A549 (cell line): ENCODE data around the gene SAP130. TPM values are rescaled to one million over a fixed set of nuclear protein-coding genes. Genes with fewer than 3 reads are reported as not detected.
A peak's percentile ranks its signal among the peaks of the same experiment; 100 is the strongest.

Source experiments
- ATAC-seq, 2 experiments: fragments of 200-7000 bp in 1 of 2; fragments of >200 bp in 1 of 2; cut with Nextera tagmentation in 1 of 2; cut with Tn5 transposase in 1 of 2; 3 replicates each; pipeline versions ENCODE4 v1.8.0 to v1.9.1; 2018 to 2020; ENCODE audit warnings: mild to moderate bottlenecking in 1 of 2, moderate library complexity in 1 of 2
- CTCF ChIA-PET: fragments of 300-600 bp; sonication (Branson Sonifier 250); formaldehyde crosslinking; extraction: SDS; loops from one replicate; lab custom pipeline; 2021; ENCODE audit warnings: antibody characterized with exemption, inconsistent platforms; lab: Yijun Ruan, JAX
- POLR2A ChIA-PET: fragments of 350-600 bp; formaldehyde crosslinking; extraction: SDS; loops from one replicate; lab custom pipeline; 2021; ENCODE audit warnings: antibody characterized with exemption, inconsistent platforms; lab: Yijun Ruan, JAX
- DNase-seq, 2 experiments: peaks; one replicate each; pipeline versions ENCODE4 v3.0.0 to v3.0.0-alpha.2; 2011 to 2016; ENCODE audit warnings: low read depth in 1 of 2, low spot score in 1 of 2
- FAIRE-seq: peaks from 2 replicates; lab custom pipeline; 2011; peaks lifted over from hg19 to GRCh38; lab: Jason Lieb, UNC
- H3K27ac ChIP-seq, 2 experiments: fragments of >200 bp; sonication (Bioruptor Twin); formaldehyde crosslinking; 3 replicates each; pipeline ENCODE4 v1.5.1; 2016 to 2017
- H3K4me1 ChIP-seq: fragments of >200 bp; sonication (Bioruptor Twin); formaldehyde crosslinking; 3 replicates; pipeline ENCODE4 v1.6.1; 2016
- H3K4me2 ChIP-seq: fragments of >200 bp; sonication (Bioruptor Twin); formaldehyde crosslinking; 3 replicates; pipeline ENCODE4 v1.6.1; 2016
- H3K4me3 ChIP-seq: fragments of >200 bp; sonication (Bioruptor Twin); formaldehyde crosslinking; 3 replicates; pipeline ENCODE4 v1.5.1; 2016
- H3K9me3 ChIP-seq: fragments of >200 bp; sonication (Bioruptor Twin); formaldehyde crosslinking; 3 replicates; pipeline ENCODE4 v1.6.1; 2016
- BHLHE40 ChIP-seq: IDR thresholded peaks from 2 replicates; pipeline ENCODE4 v1.6.1; 2012; ENCODE audit warnings: low read depth, low read length, inconsistent platforms
- CHD4 ChIP-seq: fragments of 200-600 bp; sonication (generic); IDR thresholded peaks from 2 replicates; pipeline ENCODE4 v1.6.1; 2016; ENCODE audit warnings: antibody characterized with exemption, mild to moderate bottlenecking, borderline replicate concordance
- ESRRA ChIP-seq: fragments of 150-350 bp; IDR thresholded peaks from 2 replicates; pipeline ENCODE4 v1.6.1; 2014; ENCODE audit warnings: mild to moderate bottlenecking, low read length, borderline replicate concordance
- FOSB ChIP-seq: fragments of 250-450 bp; sonication (Bioruptor Pico); IDR thresholded peaks from 2 replicates; pipeline ENCODE4 v1.5.0; 2020; ENCODE audit warnings: mild to moderate bottlenecking, moderate library complexity
- FOXS1 ChIP-seq: fragments of 250-450 bp; sonication (Bioruptor Pico); IDR thresholded peaks from 2 replicates; pipeline ENCODE4 v1.5.0; 2020; ENCODE audit warnings: mild to moderate bottlenecking, moderate library complexity
- GATA3 ChIP-seq: IDR thresholded peaks from 2 replicates; pipeline ENCODE4 v1.6.1; 2012; ENCODE audit warnings: borderline replicate concordance
- HEYL ChIP-seq: fragments of 250-450 bp; sonication (Bioruptor Pico); IDR thresholded peaks from 2 replicates; pipeline ENCODE4 v1.8.0; 2021; ENCODE audit warnings: mild to moderate bottlenecking, moderate library complexity
- HMGXB4 ChIP-seq: fragments of 250-450 bp; sonication (Bioruptor Pico); IDR thresholded peaks from 2 replicates; pipeline ENCODE4 v1.5.0; 2021; ENCODE audit warnings: mild to moderate bottlenecking, moderate library complexity, borderline replicate concordance
- KDM1A ChIP-seq: fragments of 200-600 bp; sonication (generic); IDR thresholded peaks from 2 replicates; pipeline ENCODE4 v1.6.1; 2016; ENCODE audit warnings: low read depth, mild to moderate bottlenecking
- MAFK ChIP-seq: fragments of 450-650 bp; IDR thresholded peaks from 2 replicates; pipeline ENCODE4 v1.6.1; 2014; ENCODE audit not compliant: partially characterized antibody
- NFE2L2 ChIP-seq: fragments of 150-350 bp; conservative IDR thresholded peaks from 2 replicates; pipeline ENCODE4 v1.6.1; 2014; ENCODE audit warnings: low read length
- POLR2AphosphoS2 ChIP-seq: conservative IDR thresholded peaks from 2 replicates; pipeline ENCODE4 v1.6.1; 2012; ENCODE audit warnings: low read length, improper control_type of control experiment, inconsistent platforms
- RAD21 ChIP-seq, 2 experiments: fragments of >200 bp in 1 of 2; sonication (Bioruptor Twin) in 1 of 2; formaldehyde crosslinking in 1 of 2; IDR thresholded peaks in 1 of 2; conservative IDR thresholded peaks in 1 of 2; 2 replicates in 1 of 2; 3 replicates in 1 of 2; pipeline ENCODE4 v1.6.1; 2012 to 2018; ENCODE audit warnings: inconsistent platforms in 1 of 2
- SMC3 ChIP-seq: fragments of >200 bp; sonication (Bioruptor Twin); formaldehyde crosslinking; IDR thresholded peaks from 3 replicates; pipeline ENCODE4 v1.6.1; 2018; ENCODE audit warnings: inconsistent platforms
- SREBF2 ChIP-seq: fragments of 450-650 bp; IDR thresholded peaks from 2 replicates; pipeline ENCODE4 v1.6.1; 2014; ENCODE audit warnings: mild to moderate bottlenecking, moderate library complexity
- TP53 ChIP-seq: fragments of 250-450 bp; sonication (Bioruptor Pico); IDR thresholded peaks from 2 replicates; pipeline ENCODE4 v1.5.0; 2021; ENCODE audit warnings: mild to moderate bottlenecking, moderate library complexity
- ZC3H11A ChIP-seq: fragments of 450-650 bp; IDR thresholded peaks from 2 replicates; pipeline ENCODE4 v1.6.1; 2014; ENCODE audit warnings: antibody characterized with exemption, mild to moderate bottlenecking
- ZSCAN20 ChIP-seq: fragments of 250-450 bp; sonication (Bioruptor Pico); IDR thresholded peaks from 2 replicates; pipeline ENCODE4 v1.8.0; 2022; ENCODE audit warnings: mild to moderate bottlenecking, moderate library complexity
- WGBS: methylation state at CpG from one replicate; pipeline ENCODE4 v1.1.6; 2017; ENCODE audit errors: missing lambda C conversion rate; 5-methylcytosine and 5-hydroxymethylcytosine counted together
- polyA plus RNA-seq, 4 experiments: library from polyadenylated mRNA; depleted of rRNA in 3 of 4; stranded (reverse); fragments of >200 nt; fragmentation: RNase III in 1 of 4; extraction: RNeasy Plus Mini Kit Qiagen cat#74134 plus additional on column Dnase treatment in 1 of 4; gene quantifications; 2 replicates in 3 of 4; 3 replicates in 1 of 4; pipeline ENCODE4 v1.2.3, GENCODE V29; 2011 to 2017
- TF ChIP-seq, protein P1 (sequence below): fragments of 200-600 bp; sonication (generic); IDR thresholded peaks from 2 replicates; pipeline ENCODE4 v1.6.1; 2016; ENCODE audit warnings: antibody characterized with exemption, mild to moderate bottlenecking, moderate library complexity
- TF ChIP-seq, protein P2 (sequence below): IDR thresholded peaks from 2 replicates; pipeline ENCODE4 v1.6.1; 2012; ENCODE audit warnings: low read depth, borderline replicate concordance

Gene SAP130
- polyA plus RNA-seq, 2 of the 4 experiments (the other 2 are of a cell fraction): 13.9 to 15.1 TPM

- no peaks in the 10 kb centered on the region for H3K4me1 ChIP-seq
- ChIA-PET POLR2A (no interaction called here), CTCF (interaction anchor here (0.9 kb wide), 1 partner anchor 56 kb away, joined by 4 read pairs; no protein-coding TSS in a partner anchor)
- no peak overlapping the region for H3K4me2 ChIP-seq
- no peak for DNase-seq
- ATAC-seq: 0 out of 6 replicates have a peak, but pooled peaks of 1 of the 2 experiments have one; percentile 50
- FAIRE-seq: no peak
- H3K4me3 ChIP-seq: no peak overlapping the region
- no peak for TF ChIP-seq GATA3
- TF ChIP-seq ZC3H11A: no peak
- no peak for TF ChIP-seq SMC3
- TF ChIP-seq ZSCAN20 (CRISPR knock-in tag): no peak
- TF ChIP-seq FOSB (CRISPR knock-in tag): no peak
- TF ChIP-seq, all 56 proteins: peak for 0
- Histone ChIP-seq H3K27ac (no peak overlapping the region), H3K9me3 (peaks cover 70% of the 10 kb centered on the region)
- 80% methylated on average over 8 of the region's 9 CpGs for WGBS
Measured at GRCh38 chr2:128039535-128039934, 11.7 kb upstream of the SAP130 start.

GRCh38 chr2:128038411-128038810 is 10.6 kb upstream of the SAP130 start:
- no peaks in the 10 kb centered on the region for H3K4me1 ChIP-seq
- TF ChIP-seq, protein P1, sequence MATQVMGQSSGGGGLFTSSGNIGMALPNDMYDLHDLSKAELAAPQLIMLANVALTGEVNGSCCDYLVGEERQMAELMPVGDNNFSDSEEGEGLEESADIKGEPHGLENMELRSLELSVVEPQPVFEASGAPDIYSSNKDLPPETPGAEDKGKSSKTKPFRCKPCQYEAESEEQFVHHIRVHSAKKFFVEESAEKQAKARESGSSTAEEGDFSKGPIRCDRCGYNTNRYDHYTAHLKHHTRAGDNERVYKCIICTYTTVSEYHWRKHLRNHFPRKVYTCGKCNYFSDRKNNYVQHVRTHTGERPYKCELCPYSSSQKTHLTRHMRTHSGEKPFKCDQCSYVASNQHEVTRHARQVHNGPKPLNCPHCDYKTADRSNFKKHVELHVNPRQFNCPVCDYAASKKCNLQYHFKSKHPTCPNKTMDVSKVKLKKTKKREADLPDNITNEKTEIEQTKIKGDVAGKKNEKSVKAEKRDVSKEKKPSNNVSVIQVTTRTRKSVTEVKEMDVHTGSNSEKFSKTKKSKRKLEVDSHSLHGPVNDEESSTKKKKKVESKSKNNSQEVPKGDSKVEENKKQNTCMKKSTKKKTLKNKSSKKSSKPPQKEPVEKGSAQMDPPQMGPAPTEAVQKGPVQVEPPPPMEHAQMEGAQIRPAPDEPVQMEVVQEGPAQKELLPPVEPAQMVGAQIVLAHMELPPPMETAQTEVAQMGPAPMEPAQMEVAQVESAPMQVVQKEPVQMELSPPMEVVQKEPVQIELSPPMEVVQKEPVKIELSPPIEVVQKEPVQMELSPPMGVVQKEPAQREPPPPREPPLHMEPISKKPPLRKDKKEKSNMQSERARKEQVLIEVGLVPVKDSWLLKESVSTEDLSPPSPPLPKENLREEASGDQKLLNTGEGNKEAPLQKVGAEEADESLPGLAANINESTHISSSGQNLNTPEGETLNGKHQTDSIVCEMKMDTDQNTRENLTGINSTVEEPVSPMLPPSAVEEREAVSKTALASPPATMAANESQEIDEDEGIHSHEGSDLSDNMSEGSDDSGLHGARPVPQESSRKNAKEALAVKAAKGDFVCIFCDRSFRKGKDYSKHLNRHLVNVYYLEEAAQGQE: no peak
- TF ChIP-seq NFE2L2 (no peak), SREBF2 (no peak), MAFK (no peak), ESRRA (no peak), RAD21 (conservative IDR thresholded peaks at IDR 0.05 in 1 of 2, IDR thresholded peaks at IDR 0.05 in 1 of 2) (no peak)
- H3K27ac ChIP-seq: no peak overlapping the region
- ChIA-PET CTCF (no interaction called here), POLR2A (no interaction called here)
- H3K4me2 ChIP-seq: no peak overlapping the region
- FAIRE-seq (no peak), ATAC-seq (no peak), DNase-seq (no peak)
- no peak overlapping the region for H3K4me3 ChIP-seq
- peaks cover 62% of the 10 kb centered on the region for H3K9me3 ChIP-seq
- WGBS: 20% methylated on average over 3 of the region's 3 CpGs

GRCh38 chr2:128037649-128038048 is 9.8 kb upstream of the SAP130 start:
- ChIA-PET POLR2A (no interaction called here), CTCF (no interaction called here)
- 44% methylated on average over 5 of the region's 5 CpGs for WGBS
- FAIRE-seq (no peak), ATAC-seq (no peak), DNase-seq (no peak)
- peaks cover 62% of the 10 kb centered on the region for H3K9me3 ChIP-seq
- no peak overlapping the region for H3K4me3 ChIP-seq
- H3K27ac ChIP-seq: no peak overlapping the region
- TF ChIP-seq, protein P2, sequence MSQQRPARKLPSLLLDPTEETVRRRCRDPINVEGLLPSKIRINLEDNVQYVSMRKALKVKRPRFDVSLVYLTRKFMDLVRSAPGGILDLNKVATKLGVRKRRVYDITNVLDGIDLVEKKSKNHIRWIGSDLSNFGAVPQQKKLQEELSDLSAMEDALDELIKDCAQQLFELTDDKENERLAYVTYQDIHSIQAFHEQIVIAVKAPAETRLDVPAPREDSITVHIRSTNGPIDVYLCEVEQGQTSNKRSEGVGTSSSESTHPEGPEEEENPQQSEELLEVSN: no peak
- no peak for TF ChIP-seq KDM1A
- no peak for TF ChIP-seq FOXS1 (CRISPR knock-in tag)
- no peak for TF ChIP-seq HEYL (CRISPR knock-in tag)
- no peak for TF ChIP-seq BHLHE40
- TF ChIP-seq TP53 (CRISPR knock-in tag): no peak
- no peak for TF ChIP-seq HMGXB4 (CRISPR knock-in tag)
- TF ChIP-seq CHD4: no peak
- TF ChIP-seq POLR2AphosphoS2: no peak
- no peak overlapping the region for H3K4me2 ChIP-seq
- no peaks in the 10 kb centered on the region for H3K4me1 ChIP-seq
